ENCODE data around the gene GIMAP5. TPM values are rescaled to one million over a fixed set of nuclear protein-coding genes. Genes with fewer than 3 reads are reported as not detected.

The GIMAP5 gene
- total RNA-seq, 4 donors from 2014 or later, result 17.0 to 146 (median 56.9) TPM

DNA sequence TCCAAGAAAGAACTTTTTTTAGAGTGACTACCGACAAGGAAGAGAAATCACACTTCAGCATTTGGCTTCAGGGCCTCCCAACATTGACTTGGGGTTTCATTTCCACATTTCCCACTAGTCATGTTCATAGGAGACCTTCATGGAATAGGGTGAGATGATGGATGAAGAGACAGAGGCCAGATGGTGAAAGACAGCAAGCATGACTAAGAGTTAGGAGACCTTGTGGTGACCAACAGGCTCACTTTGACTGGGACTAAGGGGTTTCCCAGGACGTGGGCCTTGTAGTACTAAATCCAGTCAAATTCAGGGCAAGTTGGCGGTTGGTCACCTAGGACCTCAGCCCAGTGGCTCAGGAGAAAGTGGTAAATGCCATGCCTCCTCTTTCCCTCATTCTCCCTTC, 3.0 kb upstream of the GIMAP5 start:
- DNase-seq (ENCODE audit: low spot score), result no peak
- no peak for ATAC-seq (ENCODE audit: low FRiP score)
- TF ChIP-seq, protein P1, sequence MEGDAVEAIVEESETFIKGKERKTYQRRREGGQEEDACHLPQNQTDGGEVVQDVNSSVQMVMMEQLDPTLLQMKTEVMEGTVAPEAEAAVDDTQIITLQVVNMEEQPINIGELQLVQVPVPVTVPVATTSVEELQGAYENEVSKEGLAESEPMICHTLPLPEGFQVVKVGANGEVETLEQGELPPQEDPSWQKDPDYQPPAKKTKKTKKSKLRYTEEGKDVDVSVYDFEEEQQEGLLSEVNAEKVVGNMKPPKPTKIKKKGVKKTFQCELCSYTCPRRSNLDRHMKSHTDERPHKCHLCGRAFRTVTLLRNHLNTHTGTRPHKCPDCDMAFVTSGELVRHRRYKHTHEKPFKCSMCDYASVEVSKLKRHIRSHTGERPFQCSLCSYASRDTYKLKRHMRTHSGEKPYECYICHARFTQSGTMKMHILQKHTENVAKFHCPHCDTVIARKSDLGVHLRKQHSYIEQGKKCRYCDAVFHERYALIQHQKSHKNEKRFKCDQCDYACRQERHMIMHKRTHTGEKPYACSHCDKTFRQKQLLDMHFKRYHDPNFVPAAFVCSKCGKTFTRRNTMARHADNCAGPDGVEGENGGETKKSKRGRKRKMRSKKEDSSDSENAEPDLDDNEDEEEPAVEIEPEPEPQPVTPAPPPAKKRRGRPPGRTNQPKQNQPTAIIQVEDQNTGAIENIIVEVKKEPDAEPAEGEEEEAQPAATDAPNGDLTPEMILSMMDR (IDR thresholded peaks at IDR 0.05), result no peak

DNA sequence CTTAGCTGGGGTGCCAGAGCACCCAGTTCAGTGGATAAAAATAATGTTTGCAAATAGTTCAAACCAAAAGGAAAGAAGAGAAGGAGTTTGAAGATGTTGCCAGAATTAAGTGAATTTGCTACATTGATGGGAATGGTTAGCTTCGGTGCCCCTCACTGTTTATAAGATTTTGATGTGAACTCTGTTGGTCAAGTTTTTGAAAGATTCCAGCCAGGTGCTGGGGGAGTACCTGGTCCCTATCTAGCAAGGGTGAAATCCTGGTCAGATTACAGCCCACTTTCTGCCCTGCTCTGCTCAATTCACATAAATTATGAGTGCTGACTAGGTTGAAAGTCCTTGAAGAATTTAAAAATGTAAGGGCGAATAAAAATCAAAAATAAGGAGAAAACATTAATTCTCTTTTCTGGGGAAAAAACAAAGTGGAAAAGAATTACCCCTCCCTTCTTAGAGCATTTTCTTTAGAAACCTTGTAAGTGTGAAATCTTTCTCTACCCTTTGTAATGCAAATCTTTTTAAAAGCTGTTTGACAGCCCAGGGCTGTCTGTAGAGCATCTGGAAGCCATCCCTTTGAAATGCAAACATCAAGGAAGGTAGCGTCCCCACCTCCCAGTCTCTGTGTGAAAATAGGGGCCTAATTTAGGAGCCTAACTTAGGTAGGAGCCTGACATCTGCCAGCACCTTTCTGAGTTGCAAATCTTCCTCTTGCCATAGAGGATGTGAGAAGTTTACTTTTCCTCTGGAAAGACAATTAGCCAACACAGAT, 1.4 kb upstream of the GIMAP5 start:
- DNase-seq (ENCODE audit: low spot score) (no peak), ATAC-seq (ENCODE audit: low FRiP score) (no peak)
- TF ChIP-seq, protein P1 (IDR thresholded peaks at IDR 0.05), result no peak

DNA sequence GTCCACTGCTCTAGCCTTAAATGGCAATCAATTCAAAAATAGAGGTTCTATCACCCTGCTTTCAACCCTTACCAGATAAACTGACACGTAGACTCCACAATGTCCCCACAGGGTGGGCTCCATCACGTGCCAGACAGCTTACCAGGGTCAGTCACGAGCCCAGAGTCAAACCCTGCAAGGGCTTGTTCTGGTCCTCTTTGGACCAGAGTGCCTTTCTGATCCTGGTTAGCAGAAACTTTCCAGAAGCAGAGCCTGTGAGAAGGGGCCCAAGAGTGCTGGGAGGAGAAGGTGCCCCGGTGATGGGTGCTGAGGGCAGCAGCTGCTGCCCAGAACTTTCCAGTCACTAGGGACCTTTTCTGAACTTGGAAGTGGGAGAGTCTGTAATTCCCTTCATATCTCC, 354 bp upstream of the GIMAP5 start:
- ATAC-seq (ENCODE audit: low FRiP score), result no peak
- TF ChIP-seq, protein P1 (IDR thresholded peaks at IDR 0.05), result no peak
- no peak for DNase-seq (ENCODE audit: low spot score)

DNA sequence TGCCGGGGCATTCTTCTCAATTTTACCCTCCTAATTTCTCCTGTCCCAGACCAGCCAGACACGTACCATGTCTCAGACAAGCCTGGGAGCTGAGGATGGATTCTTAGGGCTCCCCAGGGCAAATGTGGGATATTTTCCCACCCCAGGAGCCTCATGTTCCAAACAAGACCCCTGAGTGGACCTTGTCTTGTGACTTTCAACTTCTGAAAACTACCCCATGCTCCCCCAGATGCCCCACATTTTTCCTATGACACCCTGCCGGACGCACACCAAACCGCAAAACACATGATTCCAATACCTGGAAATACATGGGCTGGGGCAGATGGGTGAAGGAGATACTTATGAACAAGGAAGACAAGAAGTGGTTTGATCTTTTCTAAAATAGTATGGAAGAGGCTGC, 874 bp downstream of the GIMAP5 start:
- ATAC-seq (ENCODE audit: low FRiP score) (no peak), DNase-seq (ENCODE audit: low spot score) (no peak)
- TF ChIP-seq, protein P1 (IDR thresholded peaks at IDR 0.05), result no peak

DNA sequence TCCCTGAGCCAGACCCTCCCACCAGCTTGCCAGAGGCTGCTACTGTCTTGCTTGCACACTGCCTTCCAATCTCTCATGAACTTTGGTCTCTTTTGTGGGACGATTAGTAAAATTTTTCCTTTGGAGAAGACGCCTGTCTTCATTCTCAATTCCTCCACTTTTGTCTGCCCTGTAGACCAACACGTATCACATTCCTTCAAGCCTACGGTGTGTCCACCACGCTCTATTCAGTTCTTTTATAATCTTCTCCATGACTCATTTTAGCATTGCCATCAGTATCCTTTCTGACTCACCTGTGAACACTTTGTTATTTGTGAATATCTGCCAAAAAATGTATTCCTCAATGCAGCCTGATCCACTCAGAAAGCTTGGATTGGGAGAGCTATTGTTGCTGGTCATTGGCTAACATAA, 1.4 kb downstream of the GIMAP5 start:
- TF ChIP-seq, protein P1 (IDR thresholded peaks at IDR 0.05), result no peak
- DNase-seq (ENCODE audit: low spot score), result no peak
- peak; percentile 64 for ATAC-seq (ENCODE audit: low FRiP score)

DNA sequence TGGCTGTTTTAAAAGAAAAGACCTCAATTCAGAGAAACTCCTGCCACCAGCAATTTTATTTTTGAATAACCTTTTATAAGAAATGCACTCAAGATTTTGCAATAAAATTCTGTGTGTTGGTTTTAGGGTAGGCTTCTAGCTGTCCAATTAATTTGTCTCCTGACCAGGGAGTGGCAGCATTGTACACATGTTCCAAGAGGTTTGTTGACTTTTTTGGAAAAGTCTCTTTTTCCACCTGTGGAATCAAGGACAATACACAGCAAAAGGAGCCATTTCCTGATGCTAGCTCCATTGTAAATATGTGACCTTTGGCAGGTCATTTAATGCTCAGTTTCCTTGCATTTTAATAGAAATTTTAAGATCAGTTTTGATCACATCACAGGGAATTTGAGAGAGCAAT, 1.8 kb downstream of the GIMAP5 start:
- no peak for DNase-seq (ENCODE audit: low spot score)
- TF ChIP-seq, protein P1 (IDR thresholded peaks at IDR 0.05), result no peak
- ATAC-seq (ENCODE audit: low FRiP score), result no peak

DNA sequence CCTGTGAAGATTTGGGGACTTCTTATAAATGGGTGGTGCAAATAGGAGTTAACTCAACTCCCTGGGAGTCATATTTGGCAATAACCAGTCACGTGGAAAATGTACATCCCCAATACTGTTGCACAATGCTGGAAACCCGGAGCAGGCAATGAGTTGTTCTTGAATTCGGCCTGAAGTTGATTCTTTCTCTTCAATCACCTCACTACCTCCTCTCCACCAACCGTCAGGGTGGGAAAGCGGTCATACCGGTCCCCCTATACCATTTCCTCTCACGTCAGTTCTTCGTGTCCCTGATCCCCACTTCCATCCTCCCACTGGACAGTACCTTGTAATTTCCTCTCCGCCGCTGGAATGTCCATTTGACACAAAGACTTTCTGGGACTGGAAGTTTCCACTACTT, 2.8 kb downstream of the GIMAP5 start:
- ATAC-seq (ENCODE audit: low FRiP score), result no peak

More for the DNA sequence above, 2.8 kb downstream of the GIMAP5 start:
- DNase-seq (ENCODE audit: low spot score), result no peak
- TF ChIP-seq, protein P1 (IDR thresholded peaks at IDR 0.05), result no peak

Data from omental fat pad (tissue), 4 donors.